Stimulated activated CD4-positive, alpha-beta T cell treated with anti-CD3 and anti-CD28 coated beads, Interleukin-4, amount 100 ng/mL, for 48 hours (primary cell): ENCODE data around the gene NR1D2.
"Not testable (repeated sequence)": the region's sequence is repeated elsewhere in the genome, so short reads cannot be mapped to it uniquely, and the experiment has no call there.

Experiments
- DNase-seq, 2 donors: peaks; one replicate each; pipeline ENCODE4 v3.0.0-alpha.2; 2020; ENCODE audit warnings: low read depth in 2 of 2

The NR1D2 gene

GRCh38 chr3:24004171-24004938 lies 59.3 kb downstream of the NR1D2 start:
- peak in 1 of 2 donors; percentile 11 for DNase-seq

GRCh38 chr3:24005669-24006068 lies 60.6 kb downstream of the NR1D2 start:
- DNase-seq: no peak

- DNase-seq: not testable (repeated sequence)
These were observed 65.7 kb downstream of the NR1D2 start for GRCh38 chr3:24010834-24011233.

DNA sequence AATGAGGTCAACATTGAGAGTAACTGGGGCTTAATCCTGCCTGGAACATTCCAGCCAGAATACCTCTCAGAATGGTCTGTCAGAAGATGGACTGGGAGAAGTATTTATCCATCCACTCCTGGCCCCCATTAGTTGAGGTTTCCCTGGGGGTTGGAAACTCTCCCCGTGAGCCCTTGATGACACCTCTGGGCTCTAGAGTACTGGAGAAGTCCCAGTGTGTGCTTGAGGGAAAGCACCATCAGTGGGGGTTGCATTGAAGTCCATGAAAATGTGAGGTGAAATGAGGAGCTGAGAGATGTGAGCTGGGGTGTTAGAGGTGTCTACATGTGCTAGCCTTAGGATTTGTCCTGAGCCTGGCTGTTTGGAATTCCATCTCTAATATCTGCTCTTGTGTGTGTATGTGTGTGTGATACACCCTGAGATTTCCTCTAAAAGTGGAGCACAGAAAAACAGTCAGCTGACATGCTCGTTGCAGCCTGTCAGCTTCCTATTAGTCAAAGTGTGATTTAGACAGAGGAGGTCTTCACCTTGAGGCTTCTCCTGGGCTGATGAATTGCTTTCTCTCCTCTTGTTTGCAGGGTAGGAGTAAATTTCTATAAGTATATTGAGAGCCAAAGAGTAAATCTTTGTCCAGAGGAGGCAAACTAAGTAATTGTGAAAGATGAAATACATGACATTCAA lies 67.6 kb downstream of the NR1D2 start:
- DNase-seq: no peak

DNA sequence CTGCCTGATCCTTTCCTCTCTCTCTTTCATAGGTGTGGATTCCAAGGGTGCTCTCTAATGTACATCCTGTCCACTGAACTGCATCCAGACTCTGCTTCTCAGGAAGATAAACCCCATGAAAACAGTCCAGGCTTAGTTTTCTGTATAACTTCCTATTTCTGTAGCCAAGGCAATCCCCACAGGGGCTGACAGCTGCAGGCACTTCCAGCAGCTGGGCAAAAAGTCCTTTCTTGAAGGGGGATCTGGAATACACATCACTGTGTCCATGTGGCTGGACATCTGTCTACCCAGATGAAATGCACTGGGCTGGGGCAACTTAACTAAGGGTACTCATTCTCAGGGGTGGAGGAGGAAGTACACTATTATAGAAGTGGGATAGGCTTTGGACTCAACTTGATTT lies 72.2 kb downstream of the NR1D2 start:
- no peak for DNase-seq

DNA sequence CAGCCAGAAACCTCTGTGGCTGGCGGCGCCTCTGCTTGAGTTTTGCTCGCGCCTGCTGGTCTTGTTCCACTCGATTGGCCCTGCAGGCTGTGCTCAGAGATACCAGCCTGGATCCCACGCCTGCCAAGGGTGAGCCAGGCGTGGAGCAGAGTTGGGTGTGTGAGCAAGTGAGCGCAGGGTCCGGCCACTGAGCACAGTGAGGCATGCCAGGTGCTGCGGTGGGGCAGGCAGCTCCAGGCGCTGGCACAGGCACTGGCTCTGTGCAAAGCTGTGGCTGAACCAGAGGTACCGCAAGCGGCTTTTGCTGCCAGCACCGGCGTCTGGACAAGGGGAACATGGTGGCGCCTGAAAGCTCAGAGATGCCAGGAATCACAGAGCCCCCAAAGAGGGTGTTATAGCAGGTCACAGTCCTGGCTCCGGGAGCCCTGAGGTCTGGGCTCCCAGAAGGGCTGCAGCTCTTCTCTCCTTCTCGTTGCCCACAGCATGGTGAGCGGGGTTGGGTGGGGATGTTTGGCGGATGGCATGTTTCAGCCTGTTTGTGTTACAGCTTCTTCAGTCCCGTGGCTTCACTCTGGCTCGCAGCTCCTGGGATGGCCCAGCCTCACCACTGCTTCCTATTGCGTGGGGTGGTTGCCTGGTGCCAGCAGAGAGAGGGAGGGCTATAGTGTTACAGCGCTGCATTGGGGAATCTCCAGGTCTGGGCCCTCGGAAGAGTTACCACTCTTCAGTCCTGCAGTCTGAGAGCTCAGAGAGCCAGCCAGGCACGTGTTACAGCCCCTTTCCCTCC lies 73.9 kb downstream of the NR1D2 start:
- no peak for DNase-seq

DNA sequence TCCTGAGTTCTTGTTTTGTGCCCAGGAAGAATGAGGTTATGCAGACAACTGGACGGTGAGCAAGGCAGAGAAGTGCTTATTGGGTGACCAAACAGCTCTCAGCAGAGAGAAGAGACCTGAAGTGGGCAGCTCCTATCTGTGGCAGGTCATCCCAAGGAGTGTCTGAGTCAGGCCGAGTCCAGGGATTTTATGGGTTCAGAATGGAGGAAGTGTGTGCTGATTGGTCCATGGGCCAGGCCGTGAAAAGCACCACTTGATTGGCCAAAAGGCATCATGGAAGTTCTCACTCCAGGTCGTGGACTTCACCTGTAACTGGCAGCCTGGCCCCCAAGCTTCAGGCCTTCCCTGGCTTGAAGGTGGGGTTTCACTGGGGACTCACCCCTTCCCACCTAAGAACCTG lies 74.5 kb downstream of the NR1D2 start:
- DNase-seq: no peak

DNA sequence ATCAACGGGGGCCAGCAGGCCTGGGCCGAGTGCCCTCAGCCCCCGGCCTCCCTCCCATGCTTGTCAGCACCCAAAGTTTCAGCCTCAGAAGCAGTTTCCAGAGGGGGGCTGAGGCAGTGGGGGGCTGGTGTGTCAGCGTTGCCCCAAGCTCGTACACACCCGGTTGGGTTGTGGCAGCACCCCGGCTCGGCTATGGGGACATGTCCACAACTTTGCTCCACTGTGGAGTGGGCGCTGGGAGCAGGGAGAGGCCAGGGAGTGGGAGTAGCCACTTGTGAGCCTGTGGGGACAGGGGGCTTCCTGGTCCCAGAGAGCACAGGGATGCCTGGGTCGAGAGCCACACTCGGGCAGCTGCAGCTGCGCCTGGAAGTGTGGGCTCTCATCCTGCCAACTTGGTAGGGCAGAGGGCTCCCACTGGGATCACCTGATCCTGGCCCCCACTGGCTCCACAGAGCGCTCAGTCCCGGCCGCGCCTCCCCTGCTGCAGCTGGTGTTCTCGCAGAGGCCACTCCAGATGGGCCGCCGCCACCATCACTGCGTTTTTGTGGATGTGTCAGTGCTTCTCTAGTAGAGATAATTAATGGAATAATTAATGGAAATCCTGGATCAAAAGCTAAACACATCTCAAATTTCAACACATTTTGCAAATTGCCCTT lies 75.1 kb downstream of the NR1D2 start:
- no peak for DNase-seq

GRCh38 chr3:24023197-24023596 lies 78.1 kb downstream of the NR1D2 start:
- no peak for DNase-seq

DNA sequence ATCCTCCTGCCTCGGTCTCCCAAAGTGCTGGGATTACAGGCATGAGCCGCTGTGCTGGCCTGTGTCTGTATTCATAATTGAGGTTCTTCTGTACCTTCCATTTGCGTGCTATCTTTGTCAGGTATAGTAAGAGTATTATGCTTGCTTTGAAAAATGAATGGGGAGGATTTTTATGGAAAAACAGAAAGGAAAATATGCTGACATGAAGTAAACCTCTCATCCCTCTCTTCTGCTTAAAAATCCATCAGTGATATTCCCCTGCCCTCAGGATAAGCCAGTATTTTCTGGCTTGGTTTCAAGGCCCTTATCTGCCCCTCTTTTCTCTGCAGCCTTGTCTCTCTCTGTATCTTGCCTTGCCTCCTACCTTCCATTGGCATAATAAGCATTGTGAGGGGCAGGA lies 80.7 kb downstream of the NR1D2 start:
- no peak for DNase-seq

DNA sequence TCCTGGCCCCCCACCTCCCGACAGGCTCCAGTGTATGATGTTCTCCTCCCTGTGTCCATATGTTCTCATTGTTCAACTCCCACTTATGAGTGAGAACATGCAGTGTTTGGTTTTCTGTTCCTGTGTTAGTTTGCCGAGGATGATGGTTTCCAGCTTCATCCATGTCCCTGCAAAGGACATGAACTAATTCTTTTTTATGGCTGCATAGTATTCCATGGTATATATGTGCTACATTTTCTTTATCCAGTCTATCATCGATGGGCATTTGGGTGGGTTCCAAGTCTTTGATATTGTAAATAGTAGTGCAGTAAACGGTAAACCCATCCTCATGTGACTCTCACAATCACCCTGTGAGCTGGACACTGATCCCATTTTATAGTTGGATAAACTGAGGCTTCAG lies 81.6 kb downstream of the NR1D2 start:
- not testable (repeated sequence) for DNase-seq

DNA sequence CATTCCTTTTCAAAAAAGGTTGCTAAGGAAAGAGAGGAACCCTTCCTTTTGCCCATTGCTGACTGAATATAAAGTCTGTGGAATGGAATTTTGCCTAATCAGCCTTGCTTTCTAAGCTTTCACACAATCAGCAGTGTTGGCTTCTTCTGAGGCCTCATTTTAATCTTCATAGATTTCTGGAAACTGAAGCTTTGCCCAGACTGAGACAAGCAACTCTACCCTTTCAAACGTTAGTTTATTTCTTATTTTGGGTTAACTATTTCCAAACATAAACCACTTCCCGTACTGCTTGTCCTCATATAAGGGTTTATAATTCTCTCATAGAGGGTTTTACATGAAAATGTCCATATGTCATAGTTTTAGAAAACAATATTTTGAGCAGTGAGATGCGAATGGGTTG lies 82.9 kb downstream of the NR1D2 start:
- no peak for DNase-seq
